DOHH2 (cell line): ENCODE results near the gene NBEAL2.
"Not testable (repeated sequence)": the region's sequence is repeated elsewhere in the genome, so short reads cannot be mapped to it uniquely, and the experiment has no call there.

Experiments used
- H3F3A ChIP-seq: fragments of 200-600 bp; sonication (generic), shearing (Covaris generic); 2 replicates; pipeline ENCODE4 v1.6.0; 2016; ENCODE audit warnings: antibody characterized with exemption, mild to moderate bottlenecking; ENCODE audit not compliant: control insufficient read depth, insufficient read depth
- H3K27ac ChIP-seq: fragments of 200-600 bp; sonication (generic); 2 replicates; pipeline ENCODE4 v1.5.1; 2014; ENCODE audit warnings: low read depth, mild to moderate bottlenecking, low read length, moderate library complexity
- H3K27me3 ChIP-seq: fragments of 200-600 bp; sonication (generic); 2 replicates; pipeline ENCODE4 v1.6.1; 2014; ENCODE audit warnings: mild to moderate bottlenecking, low read length, mixed read lengths; ENCODE audit not compliant: control insufficient read depth
- H3K36me3 ChIP-seq: fragments of 200-600 bp; sonication (generic); 2 replicates; pipeline ENCODE4 v1.6.1; 2014; ENCODE audit warnings: mild to moderate bottlenecking, low read length, moderate library complexity, mixed read lengths; ENCODE audit not compliant: control insufficient read depth
- H3K4me1 ChIP-seq: fragments of 200-600 bp; sonication (generic); 2 replicates; pipeline ENCODE4 v1.6.1; 2014; ENCODE audit warnings: mild to moderate bottlenecking, low read length, mixed read lengths; ENCODE audit not compliant: control insufficient read depth
- H3K4me2 ChIP-seq: fragments of 200-600 bp; sonication (generic); 2 replicates; pipeline ENCODE4 v1.6.0; 2014; ENCODE audit warnings: mild to moderate bottlenecking, low read length, moderate library complexity
- H3K4me3 ChIP-seq: fragments of 200-600 bp; sonication (generic); 2 replicates; pipeline ENCODE4 v1.5.1; 2014; ENCODE audit warnings: mild to moderate bottlenecking, low read length, mixed read lengths
- H3K79me2 ChIP-seq: fragments of 200-600 bp; sonication (generic); 2 replicates; pipeline ENCODE4 v1.6.1; 2014; ENCODE audit warnings: mild to moderate bottlenecking, low read length, mixed read lengths; ENCODE audit not compliant: control insufficient read depth
- H3K9me2 ChIP-seq: fragments of 200-600 bp; sonication (generic); replicated peaks from 2 replicates; pipeline ENCODE4 v1.6.1; 2014; ENCODE audit warnings: mild to moderate bottlenecking, low read length, mixed read lengths; ENCODE audit not compliant: control insufficient read depth
- H3K9me3 ChIP-seq: fragments of 200-600 bp; sonication (generic); 2 replicates; pipeline ENCODE4 v1.6.1; 2014; ENCODE audit warnings: antibody characterized with exemption, low read length, mixed read lengths; ENCODE audit not compliant: control insufficient read depth, insufficient read depth
- H4K20me1 ChIP-seq: fragments of 200-600 bp; sonication (generic); 2 replicates; pipeline ENCODE4 v1.6.0; 2014; ENCODE audit warnings: low read depth, mild to moderate bottlenecking, antibody characterized with exemption, low read length, moderate library complexity; ENCODE audit not compliant: control insufficient read depth, insufficient read depth
- EZH2phosphoT487 ChIP-seq: fragments of 200-600 bp; sonication (generic); IDR thresholded peaks from 2 replicates; pipeline ENCODE4 v1.6.1; 2017; ENCODE audit warnings: borderline replicate concordance, mild to moderate bottlenecking, antibody characterized with exemption, low read length, moderate library complexity, mixed read lengths
- TF ChIP-seq, protein P1 (sequence below): fragments of 200-600 bp; sonication (generic); IDR thresholded peaks from one replicate; pipeline ENCODE4 v1.5.1; 2014; ENCODE audit warnings: antibody characterized with exemption, mild to moderate bottlenecking, low read depth, low read length; ENCODE audit not compliant: poor library complexity, severe bottlenecking

Gene NBEAL2

DNA sequence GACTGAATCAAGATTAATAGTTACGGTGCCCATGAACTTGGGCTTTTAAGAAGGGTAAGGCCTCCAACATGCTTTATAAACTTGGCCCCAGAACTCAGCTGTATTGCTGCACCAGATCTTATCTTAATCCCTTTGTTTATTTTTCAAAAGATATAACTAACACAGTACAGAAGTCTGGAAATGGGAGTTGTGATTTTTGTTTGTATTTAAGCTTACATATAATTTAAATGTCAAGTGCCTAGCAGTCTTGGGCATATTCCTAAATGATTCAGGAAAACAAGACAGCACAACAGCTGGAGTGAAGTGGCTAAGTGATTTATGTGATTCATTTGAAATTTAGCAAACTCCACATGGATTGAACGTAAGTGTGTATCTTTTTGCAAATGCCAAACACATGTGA lies 56.2 kb downstream of the NBEAL2 start:
- H3K36me3 ChIP-seq = peaks cover 76% of the 10 kb centered on the region
- no peaks in the 10 kb centered on the region for H3K9me2 ChIP-seq
- H3K9me3 ChIP-seq = no peaks in the 10 kb centered on the region
- peaks cover 4% of the 10 kb centered on the region; the same call in 1 of the 2 replicates for H4K20me1 ChIP-seq
- H3K27ac ChIP-seq = no peak overlapping the region
- H3K27me3 ChIP-seq = no peaks in the 10 kb centered on the region
- no peak overlapping the region for H3K4me3 ChIP-seq
- peaks cover 34% of the 10 kb centered on the region for H3K4me1 ChIP-seq
- peaks cover 8% of the 10 kb centered on the region for H3F3A ChIP-seq
- no peak overlapping the region for H3K4me2 ChIP-seq
- TF ChIP-seq, protein P1, sequence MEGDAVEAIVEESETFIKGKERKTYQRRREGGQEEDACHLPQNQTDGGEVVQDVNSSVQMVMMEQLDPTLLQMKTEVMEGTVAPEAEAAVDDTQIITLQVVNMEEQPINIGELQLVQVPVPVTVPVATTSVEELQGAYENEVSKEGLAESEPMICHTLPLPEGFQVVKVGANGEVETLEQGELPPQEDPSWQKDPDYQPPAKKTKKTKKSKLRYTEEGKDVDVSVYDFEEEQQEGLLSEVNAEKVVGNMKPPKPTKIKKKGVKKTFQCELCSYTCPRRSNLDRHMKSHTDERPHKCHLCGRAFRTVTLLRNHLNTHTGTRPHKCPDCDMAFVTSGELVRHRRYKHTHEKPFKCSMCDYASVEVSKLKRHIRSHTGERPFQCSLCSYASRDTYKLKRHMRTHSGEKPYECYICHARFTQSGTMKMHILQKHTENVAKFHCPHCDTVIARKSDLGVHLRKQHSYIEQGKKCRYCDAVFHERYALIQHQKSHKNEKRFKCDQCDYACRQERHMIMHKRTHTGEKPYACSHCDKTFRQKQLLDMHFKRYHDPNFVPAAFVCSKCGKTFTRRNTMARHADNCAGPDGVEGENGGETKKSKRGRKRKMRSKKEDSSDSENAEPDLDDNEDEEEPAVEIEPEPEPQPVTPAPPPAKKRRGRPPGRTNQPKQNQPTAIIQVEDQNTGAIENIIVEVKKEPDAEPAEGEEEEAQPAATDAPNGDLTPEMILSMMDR = no peak
- no peak for TF ChIP-seq EZH2phosphoT487
- peaks cover 3% of the 10 kb centered on the region; the same call in 1 of the 2 replicates for H3K79me2 ChIP-seq

DNA sequence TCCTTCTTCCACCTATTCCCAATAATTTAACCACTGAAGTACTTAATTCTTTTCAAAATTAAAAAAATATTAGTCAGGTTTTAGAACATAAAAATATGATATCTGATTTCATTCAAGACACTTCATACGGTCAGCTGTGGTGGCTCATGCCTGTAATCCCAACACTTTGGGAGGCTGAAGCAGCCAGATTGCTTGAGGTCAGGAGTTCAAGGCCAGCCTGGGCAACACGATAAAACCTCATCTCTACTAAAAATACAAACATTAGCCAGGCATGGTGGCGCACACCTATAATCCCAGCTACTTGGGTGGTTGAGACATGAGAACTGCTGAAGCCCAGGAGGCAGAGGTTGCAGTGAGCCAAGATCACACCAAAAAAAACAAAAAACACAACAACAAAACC lies 56.7 kb downstream of the NBEAL2 start:
- H3K9me2 ChIP-seq = no peaks in the 10 kb centered on the region
- no peaks in the 10 kb centered on the region for H3K27me3 ChIP-seq
- no peak for TF ChIP-seq EZH2phosphoT487
- TF ChIP-seq, protein P1 = no peak
- H4K20me1 ChIP-seq = peaks cover 4% of the 10 kb centered on the region; the same call in 1 of the 2 replicates
- H3K36me3 ChIP-seq = peaks cover 76% of the 10 kb centered on the region
- no peak overlapping the region for H3K4me2 ChIP-seq
- H3K79me2 ChIP-seq = peaks cover 3% of the 10 kb centered on the region; the same call in 1 of the 2 replicates
- H3K9me3 ChIP-seq = no peaks in the 10 kb centered on the region
- H3F3A ChIP-seq = peaks cover 8% of the 10 kb centered on the region
- no peak overlapping the region for H3K27ac ChIP-seq
- no peak overlapping the region for H3K4me3 ChIP-seq
- H3K4me1 ChIP-seq = peaks cover 35% of the 10 kb centered on the region

DNA sequence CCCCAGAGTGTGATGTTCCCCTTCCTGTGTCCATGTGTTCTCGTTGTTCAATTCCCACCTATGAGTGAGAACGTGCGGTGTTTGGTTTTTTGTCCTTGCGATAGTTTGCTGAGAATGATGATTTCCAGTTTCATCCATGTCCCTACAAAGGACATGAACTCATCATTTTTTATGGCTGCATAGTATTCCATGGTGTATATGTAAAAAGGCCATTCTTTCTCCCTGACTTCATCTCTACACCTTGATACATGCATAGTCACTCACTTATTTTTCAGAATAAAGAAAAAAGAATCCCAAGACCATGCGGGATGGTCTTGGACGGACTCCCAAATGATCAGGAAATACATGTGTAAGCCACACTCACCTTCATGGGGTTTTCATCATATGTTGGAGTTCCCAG lies 57.8 kb downstream of the NBEAL2 start:
- not testable (repeated sequence) for H4K20me1 ChIP-seq, H3K9me3 ChIP-seq, H3K27me3 ChIP-seq, H3K9me2 ChIP-seq, H3F3A ChIP-seq, H3K79me2 ChIP-seq
- Histone ChIP-seq H3K4me1 (peaks cover 35% of the 10 kb centered on the region), H3K36me3 (peaks cover 80% of the 10 kb centered on the region), H3K27ac (peak overlapping the region; percentile 68), H3K4me2 (peak overlapping the region; percentile 43), H3K4me3 (peak overlapping the region; percentile 40)

DNA sequence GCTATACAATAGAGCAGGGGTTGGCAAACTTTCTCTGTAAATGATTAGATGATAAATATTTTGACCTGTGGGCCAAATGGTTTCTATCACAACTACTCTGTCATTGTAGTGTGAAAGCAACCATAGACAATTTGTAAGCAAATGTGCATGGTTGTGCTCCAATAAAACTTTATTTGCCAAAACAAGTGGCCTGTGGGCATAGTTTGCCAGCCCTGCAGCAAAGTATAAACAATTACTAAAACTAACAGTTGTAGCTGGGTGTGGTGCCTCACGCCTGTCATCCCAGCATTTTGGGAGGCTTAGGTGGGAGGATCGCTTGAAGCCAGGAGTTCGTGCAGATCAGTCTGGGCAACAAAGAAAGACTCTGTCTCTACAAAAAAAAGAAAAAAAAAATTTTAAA lies 61.6 kb downstream of the NBEAL2 start:
- Histone ChIP-seq H3K36me3 (peaks cover 64% of the 10 kb centered on the region), H4K20me1 (peaks cover 4% of the 10 kb centered on the region; the same call in 1 of the 2 replicates)
- TF ChIP-seq, protein P1 = no peak
- no peak for TF ChIP-seq EZH2phosphoT487

More for the DNA sequence above, 61.6 kb downstream of the NBEAL2 start:
- H3K4me2 ChIP-seq = no peak overlapping the region
- no peak overlapping the region for H3K27ac ChIP-seq
- H3K79me2 ChIP-seq = peaks cover 3% of the 10 kb centered on the region; the same call in 1 of the 2 replicates
- peaks cover 39% of the 10 kb centered on the region for H3K4me1 ChIP-seq
- peaks cover 10% of the 10 kb centered on the region for H3F3A ChIP-seq
- H3K9me2 ChIP-seq = no peaks in the 10 kb centered on the region
- H3K4me3 ChIP-seq = no peak overlapping the region
- H3K27me3 ChIP-seq = no peaks in the 10 kb centered on the region
- no peaks in the 10 kb centered on the region for H3K9me3 ChIP-seq
